Testis (tissue), 2 donors: ENCODE data around the gene SPANXC.

Source experiments
- POLR2A ChIP-seq: fragments of 450-650 bp; IDR thresholded peaks from one replicate; pipeline ENCODE4 v1.6.1; 2017; ENCODE audit warnings: antibody characterized with exemption, mild to moderate bottlenecking, moderate library complexity
- TF ChIP-seq, protein P1 (sequence below), 3 experiments: fragments of 450-650 bp in 2 of 3; fragments of 200-600 bp in 1 of 3; sonication (generic) in 1 of 3; IDR thresholded peaks; one replicate each; pipeline ENCODE4 v1.5.1; 2016 to 2019; ENCODE audit warnings: antibody characterized with exemption in 3 of 3, mild to moderate bottlenecking in 2 of 3, moderate library complexity in 1 of 3

DNA sequence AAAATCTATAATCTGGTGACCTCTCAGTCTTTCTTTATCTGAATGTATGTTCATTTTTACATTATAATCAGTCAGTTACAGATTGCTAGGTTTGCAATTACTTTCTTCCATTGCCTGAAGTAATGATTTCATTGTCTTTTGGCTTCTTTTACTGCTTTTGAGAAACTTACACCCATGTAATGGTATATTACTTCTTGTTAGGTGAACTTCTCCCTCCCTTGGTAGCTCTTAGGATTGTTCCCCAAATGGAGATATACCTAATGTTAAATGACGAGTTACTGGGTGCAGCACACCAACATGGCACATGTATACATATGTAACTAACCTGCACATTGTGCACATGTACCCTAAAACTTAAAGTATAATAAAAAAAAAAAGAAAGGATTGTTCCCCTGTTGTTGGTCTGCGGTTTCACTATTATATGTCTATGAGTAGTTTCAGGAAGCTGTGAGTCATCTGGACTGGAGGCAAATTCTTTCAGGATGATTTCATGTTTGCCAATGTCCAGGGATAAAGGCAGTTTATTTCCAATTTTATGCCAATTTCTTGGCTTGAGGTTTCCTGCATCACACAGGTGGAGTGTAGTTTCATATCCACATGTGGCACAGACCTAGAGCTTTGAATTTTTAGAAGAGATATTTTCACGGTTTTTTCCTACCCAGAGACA, 21.8 kb downstream of the SPANXC start:
- TF ChIP-seq, protein P1, sequence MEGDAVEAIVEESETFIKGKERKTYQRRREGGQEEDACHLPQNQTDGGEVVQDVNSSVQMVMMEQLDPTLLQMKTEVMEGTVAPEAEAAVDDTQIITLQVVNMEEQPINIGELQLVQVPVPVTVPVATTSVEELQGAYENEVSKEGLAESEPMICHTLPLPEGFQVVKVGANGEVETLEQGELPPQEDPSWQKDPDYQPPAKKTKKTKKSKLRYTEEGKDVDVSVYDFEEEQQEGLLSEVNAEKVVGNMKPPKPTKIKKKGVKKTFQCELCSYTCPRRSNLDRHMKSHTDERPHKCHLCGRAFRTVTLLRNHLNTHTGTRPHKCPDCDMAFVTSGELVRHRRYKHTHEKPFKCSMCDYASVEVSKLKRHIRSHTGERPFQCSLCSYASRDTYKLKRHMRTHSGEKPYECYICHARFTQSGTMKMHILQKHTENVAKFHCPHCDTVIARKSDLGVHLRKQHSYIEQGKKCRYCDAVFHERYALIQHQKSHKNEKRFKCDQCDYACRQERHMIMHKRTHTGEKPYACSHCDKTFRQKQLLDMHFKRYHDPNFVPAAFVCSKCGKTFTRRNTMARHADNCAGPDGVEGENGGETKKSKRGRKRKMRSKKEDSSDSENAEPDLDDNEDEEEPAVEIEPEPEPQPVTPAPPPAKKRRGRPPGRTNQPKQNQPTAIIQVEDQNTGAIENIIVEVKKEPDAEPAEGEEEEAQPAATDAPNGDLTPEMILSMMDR (IDR thresholded peaks at IDR 0.05) = no peak
- TF ChIP-seq POLR2A = no peak
